Stimulated activated naive CD4-positive, alpha-beta T cell (primary cell): ENCODE results near the gene PPAT.
A peak's percentile ranks its signal among the peaks of the same experiment; 100 is the strongest.
"Not testable (repeated sequence)": the region's sequence is repeated elsewhere in the genome, so short reads cannot be mapped to it uniquely, and the experiment has no call there.

Source experiments
- DNase-seq, 6 experiments: peaks; one replicate each; lab custom pipeline; 2025; lab: John Stamatoyannopoulos, UW

Gene PPAT

DNA sequence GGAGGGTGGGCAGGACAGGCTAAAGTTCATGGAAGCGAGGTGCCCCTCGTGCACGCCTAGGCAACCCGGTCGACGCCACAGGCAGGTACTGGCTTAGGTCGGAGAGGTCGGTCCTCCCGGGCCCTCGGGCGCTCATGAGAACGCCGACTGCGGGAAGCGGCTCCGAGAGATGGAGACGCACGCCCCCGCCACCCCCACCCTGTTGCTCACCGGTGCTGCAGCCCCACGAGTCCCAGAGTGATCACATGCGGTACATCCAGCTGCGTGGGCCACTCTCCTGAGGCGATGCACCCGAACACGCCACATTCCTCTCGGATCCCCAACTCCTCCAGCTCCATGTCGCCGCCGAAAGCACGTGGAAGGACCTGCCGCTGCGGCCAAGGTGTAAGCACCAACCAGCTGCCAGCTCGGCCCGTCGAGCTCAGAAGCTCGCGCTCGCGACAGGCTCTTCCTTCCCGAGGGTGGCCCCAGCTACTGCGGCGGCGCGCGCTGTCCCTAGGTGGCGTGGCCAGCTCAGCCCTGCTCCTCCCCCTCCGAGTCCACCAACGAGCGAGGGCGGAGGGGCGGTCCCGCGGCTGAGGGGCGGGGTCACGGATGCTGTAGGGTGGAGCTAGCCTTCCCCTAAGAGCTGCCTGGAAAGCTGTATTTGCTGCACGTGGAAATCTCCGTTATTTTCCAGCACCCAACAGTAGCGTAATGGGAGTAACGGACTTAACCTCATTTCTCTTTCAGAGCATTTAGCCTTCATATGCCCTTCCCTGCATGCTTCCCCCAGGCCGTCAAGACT is at the start of gene PPAT:
PPAT (minus strand) TSS at position 476 of the 787 bp plus-strand sequence; CDS start at position 338, 138 bp downstream.
- DNase-seq = peak; percentile 97 to 100 (median 98)

DNA sequence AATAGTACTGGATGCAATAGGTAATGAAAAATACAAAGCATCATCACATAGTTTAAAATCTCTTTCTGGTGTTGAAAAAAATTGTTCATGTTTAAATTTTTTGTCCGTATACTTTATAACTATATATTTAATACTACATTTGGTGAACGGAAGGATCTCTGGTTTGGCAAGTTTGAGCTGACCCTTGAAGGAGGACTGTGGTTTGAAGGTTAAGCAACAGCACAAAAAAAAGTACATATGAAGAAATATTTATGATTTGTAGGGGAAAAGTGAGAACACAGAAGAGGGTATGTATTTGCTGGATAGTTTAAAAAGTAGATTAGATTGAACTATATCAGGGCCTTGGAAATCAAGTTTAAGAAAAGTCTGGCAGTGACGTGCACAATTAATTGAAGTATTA is 45.3 kb upstream of the PPAT start:
- no peak for DNase-seq

DNA sequence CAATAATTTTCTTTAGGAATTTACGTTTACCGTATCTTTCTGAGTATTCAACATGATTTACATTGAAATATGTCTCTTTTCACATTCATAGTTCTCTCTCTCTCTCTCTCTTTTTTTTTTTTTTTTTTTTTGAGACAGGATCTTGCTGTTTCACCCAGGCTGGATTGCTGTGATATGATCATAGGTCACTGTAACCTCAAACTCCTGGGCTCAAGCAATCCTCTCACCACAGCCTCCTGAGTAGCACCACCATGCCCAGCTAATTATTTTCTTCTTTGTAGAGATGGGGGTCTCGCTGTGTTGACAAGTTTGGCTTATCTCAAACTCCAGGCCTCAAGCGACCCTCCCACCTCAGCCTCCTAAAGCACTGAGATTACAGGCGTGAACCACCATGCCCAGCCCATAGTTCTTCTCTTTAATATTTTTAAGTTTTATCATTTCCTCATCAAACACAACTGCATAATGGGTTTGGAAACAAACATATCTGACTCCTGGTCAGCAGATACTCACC is 41.8 kb upstream of the PPAT start:
- DNase-seq = no peak

DNA sequence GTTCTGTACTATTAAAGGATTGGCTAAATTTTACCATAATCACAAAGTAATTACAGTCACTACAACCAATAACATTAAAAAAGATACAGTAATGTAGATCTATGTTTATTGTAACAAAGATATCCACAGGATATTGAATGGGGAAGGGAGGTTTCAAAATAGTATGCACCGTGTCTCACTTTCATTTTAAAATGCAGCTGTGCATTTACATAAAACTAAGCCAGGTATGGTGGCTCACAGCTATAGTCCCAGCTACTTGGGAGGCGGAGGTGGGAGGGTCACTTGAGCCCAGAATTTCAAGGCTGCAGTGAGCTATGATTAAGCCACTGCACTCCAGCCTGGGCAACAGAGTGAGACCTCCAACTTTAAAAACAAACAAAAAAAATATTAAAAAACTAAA is 40.5 kb upstream of the PPAT start:
- no peak for DNase-seq

DNA sequence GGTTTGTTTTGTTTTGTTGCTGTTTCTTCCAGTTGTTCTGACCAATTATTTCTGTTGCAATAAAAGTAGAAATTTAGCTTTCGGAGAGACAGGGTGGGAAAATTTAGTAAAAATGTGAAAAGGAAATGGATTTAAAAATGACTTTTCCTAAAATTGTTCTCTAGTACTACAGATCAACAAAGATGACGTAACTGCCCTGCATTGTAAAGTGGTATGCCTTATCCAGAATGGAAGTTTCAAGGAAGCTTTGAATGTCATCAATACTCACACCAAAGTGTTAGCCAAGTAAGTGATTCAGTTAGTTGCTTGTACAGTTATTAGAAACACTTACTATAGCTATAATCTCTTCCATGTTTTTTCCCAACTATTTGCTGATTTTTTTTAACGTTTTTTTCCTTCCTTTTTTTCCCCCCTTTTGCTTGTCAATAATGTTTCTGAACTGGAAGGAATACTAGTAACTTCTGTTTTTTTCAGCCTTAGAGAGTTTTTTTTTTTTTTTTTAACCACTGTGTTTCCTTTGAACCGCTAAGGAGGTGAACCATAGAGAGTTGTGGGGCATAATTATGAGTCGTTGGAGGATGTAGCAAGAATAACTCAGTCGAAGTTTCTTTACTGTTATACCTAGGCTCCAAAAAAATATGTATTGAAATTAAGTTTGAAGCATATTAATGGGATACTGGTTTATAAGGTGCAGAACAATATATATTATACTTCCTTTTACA is 34.2 kb upstream of the PPAT start:
- DNase-seq = peak in 1 of 6 experiments; percentile 5

DNA sequence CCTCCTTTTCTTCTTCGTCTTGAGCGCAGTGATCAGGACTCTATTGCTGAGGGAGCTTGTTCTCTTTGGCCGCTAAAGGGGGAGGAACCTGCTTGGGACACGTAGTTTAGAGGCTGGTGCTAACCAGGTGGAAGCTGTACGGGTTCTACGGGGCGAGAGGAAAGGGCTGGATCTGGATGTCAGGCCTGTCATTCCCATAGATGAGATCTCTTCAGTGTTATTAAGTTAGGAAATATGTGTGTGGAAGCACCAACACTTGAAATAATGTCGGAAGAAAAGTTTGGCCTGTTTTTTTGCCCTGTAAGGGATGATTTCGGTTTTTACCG is 32.6 kb upstream of the PPAT start:
- DNase-seq = peak in 1 of 6 experiments; percentile 29

DNA sequence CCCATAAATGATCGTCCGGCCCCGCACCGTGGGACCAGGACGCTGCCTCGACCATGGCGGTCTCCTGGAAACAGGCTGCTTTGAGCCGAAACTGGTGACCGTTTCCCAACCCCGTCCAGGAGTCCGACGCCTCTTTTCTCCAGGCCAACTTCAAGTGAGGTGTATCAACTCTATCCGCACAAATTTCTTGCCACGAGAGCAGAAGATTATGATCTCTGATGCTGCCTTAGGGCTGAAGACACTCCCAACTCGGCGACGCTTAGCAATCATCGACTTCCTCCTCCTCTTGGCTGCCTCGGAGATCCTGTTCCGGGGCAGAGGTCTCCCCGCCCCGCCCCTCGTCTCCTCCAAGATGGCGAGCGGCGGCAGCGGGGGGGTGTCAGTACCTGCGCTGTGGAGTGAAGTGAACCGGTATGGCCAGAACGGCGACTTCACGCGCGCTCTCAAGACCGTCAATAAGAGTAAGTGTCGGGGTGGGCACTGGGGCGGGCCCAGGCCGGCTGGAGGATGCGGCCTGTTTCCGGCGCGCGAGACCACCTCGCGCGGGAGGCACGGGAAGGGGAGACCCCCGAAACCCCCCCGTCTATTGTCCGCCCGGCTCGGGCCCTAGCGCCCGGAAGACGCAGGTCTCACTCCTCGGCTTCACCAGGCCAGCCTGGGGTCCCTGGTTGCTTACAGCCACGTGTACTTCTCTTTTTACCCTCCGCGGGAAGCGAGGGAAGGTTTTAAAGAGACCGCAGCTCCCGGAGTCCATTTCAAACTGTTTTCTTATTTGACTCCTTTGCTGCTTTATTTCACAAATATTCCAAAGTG is 32.1 kb upstream of the PPAT start, which contains the start of gene SRP72:
SRP72 (plus strand) TSS at position 334 of the 813 bp plus-strand sequence; CDS start at position 353, 19 bp downstream.
- peak; percentile 82 to 89 (median 86) for DNase-seq

DNA sequence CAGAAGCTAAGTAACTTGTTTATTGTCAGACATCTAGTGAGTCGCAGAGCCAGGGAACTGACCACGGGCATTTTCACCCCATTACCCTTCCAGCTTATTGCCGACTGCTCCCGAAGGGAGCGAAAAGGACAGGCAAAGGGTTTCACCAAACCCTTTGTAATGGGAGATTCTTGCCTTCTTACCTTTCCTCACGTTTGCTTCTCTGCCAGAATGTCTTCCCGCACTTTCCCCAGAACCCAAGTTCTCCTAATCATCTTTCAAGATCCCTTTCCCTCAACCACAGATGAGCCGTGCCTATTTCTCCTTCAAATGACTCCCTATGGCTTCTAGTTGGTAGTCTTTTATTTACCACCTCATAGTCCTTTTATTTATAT is 31.5 kb upstream of the PPAT start:
- no peak for DNase-seq

DNA sequence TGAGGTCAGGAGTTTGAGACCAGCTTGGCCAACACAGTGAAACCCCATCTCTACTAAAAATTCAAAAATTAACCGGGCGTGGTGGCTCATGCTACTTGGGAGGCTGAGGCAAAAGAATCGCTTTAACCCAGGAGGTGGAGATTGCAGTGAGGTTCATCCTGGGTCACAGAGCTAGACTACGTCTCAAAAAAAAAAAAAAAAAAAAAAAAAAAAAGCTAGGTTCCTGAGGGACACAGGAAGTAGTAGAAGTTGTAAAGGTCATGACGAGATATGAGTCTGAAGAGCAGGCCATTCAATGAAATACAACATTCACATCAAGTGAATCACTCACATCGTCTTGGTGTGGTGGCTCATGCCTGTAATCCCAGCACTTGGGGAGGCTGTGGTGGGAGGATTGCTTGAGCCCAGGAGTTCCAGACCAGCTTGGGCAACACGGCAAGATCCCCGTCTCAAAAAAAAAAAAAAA is 30.9 kb upstream of the PPAT start:
- peak in 4 of 6 experiments; percentile 2 to 18 (median 8) for DNase-seq

DNA sequence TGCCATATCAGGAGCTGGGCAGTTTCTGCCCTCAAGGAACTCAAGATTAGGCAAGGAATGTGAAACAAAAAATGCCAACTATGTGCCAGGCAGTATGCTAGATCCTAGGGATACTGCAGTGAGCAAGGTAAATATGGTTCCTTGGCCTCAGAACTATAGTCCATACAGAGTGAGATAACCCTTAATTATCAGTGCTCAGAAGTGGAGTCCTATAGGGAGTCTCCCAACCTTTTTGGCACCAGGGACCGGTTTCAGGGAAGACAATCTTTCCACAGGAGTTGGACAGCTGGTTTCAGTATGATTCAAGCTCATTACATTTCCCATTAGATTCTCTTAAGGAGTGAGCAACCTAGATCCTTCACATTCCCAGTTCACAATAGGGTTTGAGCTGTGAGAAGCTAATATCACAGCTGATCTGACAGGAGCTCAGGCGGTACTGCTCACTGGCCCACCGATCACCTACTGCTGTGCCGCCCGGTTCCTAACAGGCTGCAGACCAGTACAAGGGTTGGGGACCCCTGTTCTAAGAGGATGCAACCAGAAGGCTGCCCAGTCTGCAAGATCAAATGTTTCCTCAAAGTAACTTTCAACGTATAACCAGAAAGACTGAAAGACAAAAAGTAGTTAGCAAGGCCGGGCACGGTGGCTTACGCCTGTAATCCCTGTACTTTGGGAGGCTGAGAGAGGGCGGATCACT is 30.3 kb upstream of the PPAT start:
- no peak for DNase-seq

DNA sequence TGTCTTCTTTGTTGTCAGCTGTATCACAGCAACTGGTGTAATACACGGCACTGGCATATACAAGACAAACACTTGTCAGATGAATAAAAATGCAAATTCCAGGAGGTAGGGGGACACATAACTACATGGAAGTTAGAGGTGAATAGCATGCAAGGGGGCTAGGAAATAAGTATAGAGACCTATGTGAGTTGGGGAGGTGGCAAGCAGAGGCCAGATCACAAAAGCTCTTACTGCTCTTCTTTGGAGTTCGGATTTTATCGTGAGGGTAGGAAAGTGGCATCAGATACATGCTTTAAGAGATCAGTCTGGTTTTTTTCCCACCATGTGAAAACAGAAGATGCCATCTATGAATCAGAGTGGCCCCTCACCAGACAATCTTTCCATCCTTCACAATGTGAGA is 29.2 kb upstream of the PPAT start:
- no peak for DNase-seq

DNA sequence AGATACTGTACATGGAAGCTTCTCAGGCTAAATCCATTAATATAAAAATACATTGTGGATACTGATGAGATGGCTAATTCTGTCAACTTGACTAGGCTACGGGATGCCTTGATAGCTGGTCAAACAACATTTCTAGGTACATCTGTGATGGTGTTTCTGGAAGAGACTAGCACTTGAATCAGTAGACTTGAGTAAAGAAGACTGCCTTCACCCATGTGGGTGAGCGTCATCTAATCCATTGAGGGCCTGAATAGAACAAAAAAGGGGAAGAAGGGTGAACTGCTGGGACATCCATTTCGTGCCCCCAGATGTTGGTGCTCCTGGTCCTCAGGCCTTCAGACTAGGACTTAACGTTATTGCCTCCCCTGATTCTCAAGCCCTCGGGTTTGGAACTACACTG is 28.3 kb upstream of the PPAT start:
- no peak for DNase-seq

DNA sequence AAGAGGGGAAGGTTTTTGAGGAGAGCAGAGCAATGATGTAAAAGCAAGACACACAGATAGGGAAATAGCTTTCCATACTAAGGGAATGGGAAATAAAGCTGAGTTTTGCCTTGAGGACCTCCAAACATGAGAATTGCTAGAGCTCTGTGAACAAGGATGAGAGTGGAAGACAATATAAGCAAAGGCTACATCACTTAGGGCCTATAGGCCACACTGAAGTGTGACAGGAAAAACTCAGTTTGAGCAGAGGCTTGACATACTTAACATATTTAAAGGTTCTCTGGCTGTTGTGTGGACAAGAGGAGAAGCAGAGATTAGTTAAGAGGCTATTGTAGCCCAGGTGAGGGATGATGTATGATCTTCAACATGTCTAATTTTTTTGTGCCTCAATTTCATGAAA is 26.7 kb upstream of the PPAT start:
- no peak for DNase-seq

DNA sequence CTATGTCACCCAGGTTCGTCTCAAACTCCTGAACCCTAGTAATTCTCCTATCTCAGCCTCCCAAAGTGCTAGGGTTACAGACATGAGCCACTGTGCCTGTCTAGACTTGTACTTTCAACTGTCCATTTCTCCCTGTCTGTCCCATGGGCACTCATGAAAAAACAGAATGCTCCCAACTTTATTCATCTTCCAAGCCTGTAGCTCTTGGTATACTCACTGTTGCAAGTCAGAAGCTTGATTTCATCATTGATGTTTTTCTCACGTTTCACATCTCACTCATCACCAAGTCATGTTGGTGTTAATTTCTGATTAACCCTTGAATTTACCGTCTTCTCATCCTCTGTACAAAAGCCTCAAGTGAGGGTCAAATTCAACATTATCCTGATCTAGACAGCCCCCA is 24.7 kb upstream of the PPAT start:
- DNase-seq = no peak

DNA sequence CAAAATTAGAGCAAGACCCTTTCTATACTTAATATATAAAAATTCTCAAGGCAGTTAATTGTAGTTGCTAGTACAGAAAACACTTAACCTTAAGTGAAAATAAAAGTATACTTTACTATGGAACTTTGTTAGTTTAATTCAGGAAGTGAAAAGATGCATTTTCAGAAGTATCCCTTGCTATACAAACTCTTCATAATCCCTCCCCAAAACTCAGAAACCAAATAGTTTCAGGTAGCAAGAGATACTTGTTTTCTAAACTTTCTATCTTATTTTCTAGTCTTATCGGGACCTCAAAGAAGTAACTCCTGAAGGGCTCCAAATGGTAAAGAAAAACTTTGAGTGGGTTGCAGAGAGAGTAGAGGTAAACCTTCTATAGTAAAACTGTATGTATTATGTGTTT is 14.9 kb upstream of the PPAT start:
- no peak for DNase-seq

DNA sequence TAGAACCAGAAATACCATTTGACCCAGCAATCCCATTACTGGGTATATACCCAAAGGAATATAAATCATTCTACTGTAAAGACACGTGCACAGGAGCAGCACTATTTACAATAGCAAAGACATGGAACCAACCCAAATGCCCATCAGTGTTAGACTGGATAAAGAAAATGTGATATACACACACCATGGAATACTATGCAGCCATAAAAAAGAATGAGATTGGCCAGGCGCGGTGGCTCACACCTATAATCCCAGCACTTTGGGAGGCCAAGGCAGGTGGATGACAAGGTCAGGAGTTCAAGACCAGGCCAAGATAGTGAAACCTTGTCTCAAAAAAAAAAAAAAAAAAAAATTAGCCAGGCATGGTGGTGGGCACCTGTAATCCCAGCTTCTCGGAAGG is 14.1 kb upstream of the PPAT start:
- not testable (repeated sequence) for DNase-seq

DNA sequence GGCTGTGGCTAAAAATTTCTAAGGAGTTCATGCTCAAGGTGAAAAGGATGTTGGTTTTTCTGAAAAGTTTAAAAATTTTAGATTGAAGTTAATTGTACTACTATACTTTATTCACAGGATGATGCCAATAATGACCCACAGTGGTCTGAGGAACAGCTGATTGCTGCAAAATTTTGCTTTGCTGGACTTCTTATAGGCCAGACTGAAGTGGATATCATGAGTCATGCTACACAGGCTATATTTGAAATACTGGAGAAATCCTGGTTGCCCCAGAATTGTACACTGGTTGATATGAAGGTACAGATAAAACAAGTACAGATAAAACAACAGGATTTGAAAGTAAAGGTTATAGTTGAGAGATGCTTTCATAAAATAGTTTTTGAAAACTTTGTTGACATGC is 12.9 kb upstream of the PPAT start:
- no peak for DNase-seq

DNA sequence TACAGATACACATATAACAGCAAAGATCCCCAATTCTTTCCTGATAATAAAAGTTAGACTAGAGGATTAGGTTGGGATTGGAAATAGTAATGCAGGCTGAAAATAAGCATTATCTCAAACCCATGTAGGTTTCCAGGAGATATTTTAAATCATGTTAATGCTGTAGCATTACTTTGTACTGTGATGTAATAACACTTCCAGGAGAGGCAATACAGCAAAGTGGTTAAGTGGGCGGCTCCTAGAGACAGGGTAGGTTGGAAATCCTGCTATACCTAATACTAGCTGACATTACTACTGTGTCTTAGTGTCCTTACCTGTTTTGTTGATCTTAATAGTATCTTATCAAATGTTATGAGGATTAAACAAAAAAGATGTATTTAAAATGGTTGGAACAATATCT is 10.3 kb upstream of the PPAT start:
- no peak for DNase-seq

DNA sequence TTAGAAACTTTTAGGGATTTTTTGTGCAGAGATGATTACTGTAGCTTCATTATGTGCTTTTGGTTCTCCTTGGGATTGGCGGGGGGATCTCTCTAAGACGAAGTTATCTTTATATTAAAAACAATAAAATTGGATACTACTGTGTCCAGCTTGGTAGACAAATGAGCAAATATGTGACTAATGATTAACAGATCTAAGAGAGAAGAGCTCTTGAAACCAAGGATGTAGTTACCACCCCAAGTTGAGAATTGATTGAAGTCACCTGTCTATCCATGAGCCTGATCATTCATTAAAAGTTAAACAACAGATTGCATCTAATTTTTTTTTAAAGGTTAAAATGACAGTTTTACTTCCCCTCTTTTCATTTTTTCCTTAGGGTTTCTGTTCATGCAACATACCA is 9.3 kb upstream of the PPAT start:
- no peak for DNase-seq

DNA sequence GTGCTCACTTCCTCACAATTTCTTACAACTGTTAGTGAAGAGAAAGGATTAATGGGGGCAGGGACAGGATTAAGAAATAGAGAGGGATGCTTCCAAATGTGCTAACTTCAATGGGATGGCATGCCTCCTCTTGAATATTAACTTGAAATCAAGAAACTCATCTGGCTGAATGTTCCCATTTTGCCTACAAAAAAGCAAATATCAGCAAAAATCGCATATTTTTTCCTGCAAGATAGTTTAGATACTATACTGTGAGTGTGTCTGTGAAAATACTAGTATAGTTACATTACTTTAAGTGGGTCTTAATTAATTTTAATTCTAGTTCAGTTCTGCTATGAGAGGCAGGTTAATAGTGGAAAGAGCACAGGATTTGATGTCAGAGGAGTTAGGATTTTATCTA is 5.6 kb upstream of the PPAT start:
- no peak for DNase-seq

DNA sequence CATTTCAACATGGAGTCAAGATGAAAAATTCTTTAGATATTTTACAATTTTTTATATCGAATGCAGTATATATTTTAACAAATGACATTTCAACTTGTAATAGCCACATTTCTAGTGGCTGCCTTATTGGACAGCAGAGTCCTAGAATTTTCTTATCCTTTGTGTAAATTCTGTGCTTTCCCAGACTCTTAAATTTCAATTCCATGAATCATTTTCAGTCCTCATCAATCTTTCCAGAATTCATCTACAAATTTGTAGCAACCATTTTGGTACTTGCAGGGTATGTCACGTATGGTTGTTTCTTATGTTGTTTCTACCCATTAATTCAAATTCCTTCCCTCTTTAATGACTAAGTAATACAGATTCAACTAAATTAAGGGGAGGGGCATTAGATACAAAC is 3.4 kb upstream of the PPAT start:
- DNase-seq = no peak
